NCI-H82 (cell line): Measurements from ENCODE around the gene PDZRN3.

Experiments used
- DNase-seq: peaks from one replicate; lab custom pipeline; 2025; lab: John Stamatoyannopoulos, UW

PDZRN3 gene

GRCh38 chr3:73586628-73587027 is 38.1 kb downstream of the PDZRN3 start:
- no peak for DNase-seq

GRCh38 chr3:73586190-73586589 is 38.6 kb downstream of the PDZRN3 start:
- no peak for DNase-seq

GRCh38 chr3:73584873-73585272 is 39.9 kb downstream of the PDZRN3 start:
- DNase-seq: no peak

GRCh38 chr3:73582535-73582934 is 42.2 kb downstream of the PDZRN3 start:
- DNase-seq: no peak

- DNase-seq: no peak
Observed at GRCh38 chr3:73581134-73581846, 43.5 kb downstream of the PDZRN3 start.

GRCh38 chr3:73580343-73580742 is 44.4 kb downstream of the PDZRN3 start:
- DNase-seq: no peak

- DNase-seq: no peak
Observed at GRCh38 chr3:73577704-73578103, 47.0 kb downstream of the PDZRN3 start.

GRCh38 chr3:73576999-73577461 is 47.7 kb downstream of the PDZRN3 start:
- no peak for DNase-seq

GRCh38 chr3:73575953-73576352 is 48.8 kb downstream of the PDZRN3 start:
- no peak for DNase-seq

- no peak for DNase-seq
Observed at GRCh38 chr3:73575519-73575918, 49.2 kb downstream of the PDZRN3 start.

- DNase-seq: no peak
Observed at GRCh38 chr3:73573204-73573603, 51.5 kb downstream of the PDZRN3 start.

- no peak for DNase-seq
Observed at GRCh38 chr3:73572368-73572767, 52.4 kb downstream of the PDZRN3 start.

GRCh38 chr3:73571238-73571794 is 53.4 kb downstream of the PDZRN3 start:
- no peak for DNase-seq

GRCh38 chr3:73569246-73569760 is 55.4 kb downstream of the PDZRN3 start:
- DNase-seq: no peak

GRCh38 chr3:73568371-73568862 is 56.3 kb downstream of the PDZRN3 start:
- DNase-seq: no peak

GRCh38 chr3:73565374-73565773 is 59.4 kb downstream of the PDZRN3 start:
- peak; percentile 5 for DNase-seq

GRCh38 chr3:73563896-73564582 is 60.7 kb downstream of the PDZRN3 start:
- DNase-seq: no peak

- DNase-seq: no peak
Observed at GRCh38 chr3:73561494-73561893, 63.2 kb downstream of the PDZRN3 start.

- no peak for DNase-seq
Observed at GRCh38 chr3:73559749-73560148, 65.0 kb downstream of the PDZRN3 start.

- DNase-seq: peak; percentile 47
Observed at GRCh38 chr3:73558727-73559075, 66.0 kb downstream of the PDZRN3 start.

- DNase-seq: no peak
Observed at GRCh38 chr3:73557986-73558726, 66.6 kb downstream of the PDZRN3 start.
